Measurements from ENCODE around the gene PTCH1.

The PTCH1 gene

GRCh38 chr9:95511952-95512708 is 4.6 kb downstream of the PTCH1 start:
- Histone ChIP-seq H4K5ac (ENCODE audit: low read length) (no peak overlapping the region), H3K27ac (ENCODE audit: low read depth, low read length) (peak overlapping the region; percentile 60), H4K8ac (ENCODE audit: low read depth, low read length) (no peak overlapping the region), H3K23ac (ENCODE audit: low read length) (no peak overlapping the region), H3K36me3 (ENCODE audit: control insufficient read depth, insufficient read depth, low read length) (no peaks in the 10 kb centered on the region), H3K27me3 (ENCODE audit: insufficient read depth, low read length, poor library complexity) (peaks cover 18% of the 10 kb centered on the region), H2AK5ac (ENCODE audit: low read length) (no peak overlapping the region), H3K18ac (ENCODE audit: low read length) (peak overlapping the region; percentile 68), H3K56ac (ENCODE audit: low read length) (peak overlapping the region; percentile 93), H3K9ac (ENCODE audit: low read length) (peak overlapping the region; percentile 90), H2BK5ac (ENCODE audit: low read length) (peak overlapping the region; percentile 27), H3K4me2 (ENCODE audit: low read length) (peak overlapping the region; percentile 92), H2BK120ac (ENCODE audit: low read depth, low read length) (no peak overlapping the region), H2BK15ac (replicated peaks; ENCODE audit: low read depth) (no peak overlapping the region), H3K4ac (ENCODE audit: low read depth, low read length) (no peak overlapping the region), H3K79me1 (ENCODE audit: low read length) (no peaks in the 10 kb centered on the region), H3K79me2 (ENCODE audit: control insufficient read depth, insufficient read depth, low read length) (no peaks in the 10 kb centered on the region), H3K4me3 (ENCODE audit: low read length) (peak overlapping the region; percentile 31), H3K4me1 (ENCODE audit: control insufficient read depth, low read depth, low read length) (peaks cover 14% of the 10 kb centered on the region)
- peak; percentile 79 for DNase-seq
- no CpG with 5 or more reads among the region's 30 CpGs for WGBS (ENCODE audit: extremely low coverage, insufficient coverage, low lambda C conversion rate)

GRCh38 chr9:95511616-95511931 is 5.2 kb downstream of the PTCH1 start:
- Histone ChIP-seq H3K79me2 (ENCODE audit: control insufficient read depth, insufficient read depth, low read length) (peaks cover under 1% of the 10 kb centered on the region), H3K27me3 (ENCODE audit: insufficient read depth, low read length, poor library complexity) (peaks cover 17% of the 10 kb centered on the region), H2BK120ac (ENCODE audit: low read depth, low read length) (no peak overlapping the region), H3K4ac (ENCODE audit: low read depth, low read length) (no peak overlapping the region), H2BK15ac (replicated peaks; ENCODE audit: low read depth) (no peak overlapping the region), H3K79me1 (ENCODE audit: low read length) (no peaks in the 10 kb centered on the region), H4K8ac (ENCODE audit: low read depth, low read length) (no peak overlapping the region), H3K4me3 (ENCODE audit: low read length) (peak overlapping the region; percentile 62), H3K27ac (ENCODE audit: low read depth, low read length) (peak overlapping the region; percentile 99), H3K23ac (ENCODE audit: low read length) (no peak overlapping the region), H3K18ac (ENCODE audit: low read length) (peak overlapping the region; percentile 68), H3K4me1 (ENCODE audit: control insufficient read depth, low read depth, low read length) (peaks cover 14% of the 10 kb centered on the region), H4K5ac (ENCODE audit: low read length) (no peak overlapping the region), H3K36me3 (ENCODE audit: control insufficient read depth, insufficient read depth, low read length) (no peaks in the 10 kb centered on the region), H3K9ac (ENCODE audit: low read length) (peak overlapping the region; percentile 90), H3K56ac (ENCODE audit: low read length) (peak overlapping the region; percentile 93), H2BK5ac (ENCODE audit: low read length) (peak overlapping the region; percentile 27), H2AK5ac (ENCODE audit: low read length) (no peak overlapping the region), H3K4me2 (ENCODE audit: low read length) (peak overlapping the region; percentile 92)
- WGBS (ENCODE audit: extremely low coverage, insufficient coverage, low lambda C conversion rate), result no CpG with 5 or more reads among the region's 6 CpGs
- no peak for DNase-seq

- Histone ChIP-seq H3K23ac (ENCODE audit: low read length) (no peak overlapping the region), H3K4ac (ENCODE audit: low read depth, low read length) (peak overlapping the region; percentile 82), H4K8ac (ENCODE audit: low read depth, low read length) (no peak overlapping the region), H4K5ac (ENCODE audit: low read length) (no peak overlapping the region), H3K9ac (ENCODE audit: low read length) (peak overlapping the region; percentile 90), H3K79me2 (ENCODE audit: control insufficient read depth, insufficient read depth, low read length) (peaks cover 2% of the 10 kb centered on the region), H2AK5ac (ENCODE audit: low read length) (no peak overlapping the region), H3K18ac (ENCODE audit: low read length) (peak overlapping the region; percentile 81), H3K79me1 (ENCODE audit: low read length) (no peaks in the 10 kb centered on the region), H3K4me3 (ENCODE audit: low read length) (peak overlapping the region; percentile 70), H2BK5ac (ENCODE audit: low read length) (peak overlapping the region; percentile 89), H3K27me3 (ENCODE audit: insufficient read depth, low read length, poor library complexity) (peaks cover 17% of the 10 kb centered on the region), H3K27ac (ENCODE audit: low read depth, low read length) (peak overlapping the region; percentile 99), H2BK15ac (replicated peaks; ENCODE audit: low read depth) (peak overlapping the region; percentile 2), H3K4me1 (ENCODE audit: control insufficient read depth, low read depth, low read length) (peaks cover 14% of the 10 kb centered on the region), H3K4me2 (ENCODE audit: low read length) (peak overlapping the region; percentile 92), H2BK120ac (ENCODE audit: low read depth, low read length) (peak overlapping the region; percentile 62), H3K56ac (ENCODE audit: low read length) (peak overlapping the region; percentile 93), H3K36me3 (ENCODE audit: control insufficient read depth, insufficient read depth, low read length) (no peaks in the 10 kb centered on the region)
- DNase-seq, result peak; percentile 97
- no CpG with 5 or more reads among the region's 102 CpGs for WGBS (ENCODE audit: extremely low coverage, insufficient coverage, low lambda C conversion rate)
Measured at GRCh38 chr9:95510709-95511615, 5.8 kb downstream of the PTCH1 start.

DNA sequence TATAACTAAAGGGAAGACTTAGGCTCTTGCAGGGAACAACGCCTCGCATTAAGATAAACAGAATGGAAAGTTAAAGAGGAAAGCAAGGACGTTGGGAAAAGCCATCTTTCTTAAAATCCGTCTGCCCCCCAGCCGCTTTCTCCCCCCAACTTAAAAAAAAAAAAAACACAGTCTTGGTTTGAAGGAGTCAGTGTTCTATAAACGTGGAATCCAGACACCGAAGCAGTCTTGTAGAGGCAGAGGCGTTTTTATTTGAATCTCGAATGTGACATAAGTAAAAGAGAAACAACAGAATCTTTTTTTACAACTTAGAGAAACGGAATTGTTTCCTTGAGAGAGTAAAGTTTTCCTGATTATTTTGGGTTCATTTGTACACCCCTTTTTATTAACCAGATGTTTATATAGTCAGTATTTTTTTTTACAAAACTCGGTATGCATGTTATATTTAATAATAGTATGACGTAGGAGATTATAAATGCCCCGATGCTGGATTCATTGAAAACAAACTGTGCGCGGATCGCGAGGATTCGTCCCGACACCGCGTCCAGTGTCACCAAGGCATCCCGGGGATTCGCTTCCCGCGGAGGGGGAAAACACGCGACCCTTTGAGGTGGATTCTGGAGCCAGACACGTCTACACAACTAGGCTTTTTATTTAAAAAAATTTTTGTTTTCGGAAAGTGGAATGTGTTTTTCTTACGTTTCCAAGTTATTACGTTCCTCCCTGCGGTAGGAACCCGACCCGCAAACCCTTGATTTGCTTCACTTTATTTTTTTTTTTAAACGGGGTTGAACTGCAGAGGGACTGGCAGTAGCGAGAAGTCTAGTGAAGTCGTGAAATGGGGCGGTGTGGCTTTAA is 6.7 kb downstream of the PTCH1 start:
- no peak overlapping the region for H3K23ac ChIP-seq (ENCODE audit: low read length)
- no peak overlapping the region for H2BK15ac ChIP-seq (replicated peaks; ENCODE audit: low read depth)
- peak overlapping the region; percentile 93 for H3K56ac ChIP-seq (ENCODE audit: low read length)
- H3K79me2 ChIP-seq (ENCODE audit: control insufficient read depth, insufficient read depth, low read length), result peaks cover 2% of the 10 kb centered on the region
- peak overlapping the region; percentile 59 for H3K9ac ChIP-seq (ENCODE audit: low read length)
- H3K4me1 ChIP-seq (ENCODE audit: control insufficient read depth, low read depth, low read length), result peaks cover 14% of the 10 kb centered on the region
- H3K27me3 ChIP-seq (ENCODE audit: insufficient read depth, low read length, poor library complexity), result peaks cover 11% of the 10 kb centered on the region
- H4K5ac ChIP-seq (ENCODE audit: low read length), result no peak overlapping the region
- H3K18ac ChIP-seq (ENCODE audit: low read length), result peak overlapping the region; percentile 81
- no peak overlapping the region for H3K4ac ChIP-seq (ENCODE audit: low read depth, low read length)
- H4K8ac ChIP-seq (ENCODE audit: low read depth, low read length), result no peak overlapping the region
- WGBS (ENCODE audit: extremely low coverage, insufficient coverage, low lambda C conversion rate), result no CpG with 5 or more reads among the region's 38 CpGs
- no peak for DNase-seq
- H3K79me1 ChIP-seq (ENCODE audit: low read length), result no peaks in the 10 kb centered on the region
- no peaks in the 10 kb centered on the region for H3K36me3 ChIP-seq (ENCODE audit: control insufficient read depth, insufficient read depth, low read length)
- no peak overlapping the region for H2BK120ac ChIP-seq (ENCODE audit: low read depth, low read length)
- H3K4me3 ChIP-seq (ENCODE audit: low read length), result peak overlapping the region; percentile 70
- H3K27ac ChIP-seq (ENCODE audit: low read depth, low read length), result peak overlapping the region; percentile 69
- peak overlapping the region; percentile 84 for H3K4me2 ChIP-seq (ENCODE audit: low read length)
- no peak overlapping the region for H2BK5ac ChIP-seq (ENCODE audit: low read length)
- no peak overlapping the region for H2AK5ac ChIP-seq (ENCODE audit: low read length)

GRCh38 chr9:95508968-95509850 is 7.6 kb downstream of the PTCH1 start:
- no CpG with 5 or more reads among the region's 48 CpGs for WGBS (ENCODE audit: extremely low coverage, insufficient coverage, low lambda C conversion rate)
- Histone ChIP-seq H3K79me1 (ENCODE audit: low read length) (peaks cover 2% of the 10 kb centered on the region), H3K4me2 (ENCODE audit: low read length) (peak overlapping the region; percentile 84), H3K79me2 (ENCODE audit: control insufficient read depth, insufficient read depth, low read length) (peaks cover 4% of the 10 kb centered on the region), H4K5ac (ENCODE audit: low read length) (no peak overlapping the region), H2AK5ac (ENCODE audit: low read length) (no peak overlapping the region), H3K36me3 (ENCODE audit: control insufficient read depth, insufficient read depth, low read length) (no peaks in the 10 kb centered on the region), H3K9ac (ENCODE audit: low read length) (peak overlapping the region; percentile 93), H3K4ac (ENCODE audit: low read depth, low read length) (peak overlapping the region; percentile 75), H3K4me3 (ENCODE audit: low read length) (peak overlapping the region; percentile 80), H2BK15ac (replicated peaks; ENCODE audit: low read depth) (no peak overlapping the region), H3K23ac (ENCODE audit: low read length) (no peak overlapping the region), H2BK120ac (ENCODE audit: low read depth, low read length) (peak overlapping the region; percentile 48), H3K18ac (ENCODE audit: low read length) (peak overlapping the region; percentile 96), H3K4me1 (ENCODE audit: control insufficient read depth, low read depth, low read length) (peaks cover 17% of the 10 kb centered on the region), H4K8ac (ENCODE audit: low read depth, low read length) (no peak overlapping the region), H3K27me3 (ENCODE audit: insufficient read depth, low read length, poor library complexity) (peaks cover 6% of the 10 kb centered on the region), H3K56ac (ENCODE audit: low read length) (peak overlapping the region; percentile 96), H2BK5ac (ENCODE audit: low read length) (no peak overlapping the region), H3K27ac (ENCODE audit: low read depth, low read length) (peak overlapping the region; percentile 94)
- DNase-seq, result peak; percentile 99

Measured in mesendoderm (in vitro differentiated cells).